HCEC 1CT (cell line): ENCODE measurements around the gene KRTAP11-1.

Experiments used
- DNase-seq: peaks from one replicate; pipeline ENCODE4 v3.0.0-alpha.2; 2017

KRTAP11-1 gene

GRCh38 chr21:30881480-30881879 lies at the start of gene KRTAP11-1:
Gene KRTAP11-1, minus strand, starts transcription at chr21:30881580. Its CDS starts 56 bp downstream, at chr21:30881524.
- DNase-seq, result no peak

GRCh38 chr21:30924146-30924700 lies 42.8 kb upstream of the KRTAP11-1 start:
- no peak for DNase-seq

GRCh38 chr21:30921129-30921528 lies 39.7 kb upstream of the KRTAP11-1 start:
- no peak for DNase-seq

- DNase-seq, result no peak
Observed at GRCh38 chr21:30917557-30917956, 36.2 kb upstream of the KRTAP11-1 start.

GRCh38 chr21:30900881-30901280 lies 19.5 kb upstream of the KRTAP11-1 start:
- DNase-seq, result no peak

GRCh38 chr21:30882866-30883597 lies 1.7 kb upstream of the KRTAP11-1 start:
- DNase-seq, result no peak

GRCh38 chr21:30880914-30881313 lies 466 bp downstream of the KRTAP11-1 start:
- DNase-seq, result no peak

- no peak for DNase-seq
Observed at GRCh38 chr21:30874526-30874925, 6.9 kb downstream of the KRTAP11-1 start.

- no peak for DNase-seq
Observed at GRCh38 chr21:30847627-30848500, 33.5 kb downstream of the KRTAP11-1 start.

- no peak for DNase-seq
Observed at GRCh38 chr21:30842990-30843389, 38.4 kb downstream of the KRTAP11-1 start.

GRCh38 chr21:30839304-30839703 lies 42.1 kb downstream of the KRTAP11-1 start:
- no peak for DNase-seq

GRCh38 chr21:30838536-30838935 lies 42.8 kb downstream of the KRTAP11-1 start:
- no peak for DNase-seq

- no peak for DNase-seq
Observed at GRCh38 chr21:30831194-30831765, 50.1 kb downstream of the KRTAP11-1 start.
